ENCODE measurements around the gene CLDN11.

The CLDN11 gene

GRCh38 chr3:170386468-170386867 lies 32.2 kb upstream of the CLDN11 start:
- TF ChIP-seq CTCF (conservative IDR thresholded peaks at IDR 0.05; ENCODE audit: low read depth, low read length): no peak
- Histone ChIP-seq H2AFZ (ENCODE audit: low read depth) (no peak overlapping the region), H3K27me3 (ENCODE audit: insufficient read depth, low read depth) (no peaks in the 10 kb centered on the region), H4K20me1 (ENCODE audit: insufficient read depth) (no peaks in the 10 kb centered on the region), H3K4me1 (ENCODE audit: low read depth, poor library complexity, severe bottlenecking) (peaks cover 4% of the 10 kb centered on the region), H3K79me2 (ENCODE audit: insufficient read depth, low read depth) (no peaks in the 10 kb centered on the region), H3K9ac (no peak overlapping the region), H3K4me3 (IDR thresholded peaks at IDR 0.05; ENCODE audit: insufficient read depth, low read depth, low read length) (no peak overlapping the region), H3K36me3 (ENCODE audit: insufficient read depth) (no peaks in the 10 kb centered on the region; the same call in 1 of the 2 replicates), H3K27ac (no peak overlapping the region), H3K4me2 (no peak overlapping the region)

GRCh38 chr3:170387950-170388349 lies 30.7 kb upstream of the CLDN11 start:
- no peaks in the 10 kb centered on the region for H3K79me2 ChIP-seq (ENCODE audit: insufficient read depth, low read depth)
- H3K4me2 ChIP-seq: no peak overlapping the region
- H3K4me1 ChIP-seq (ENCODE audit: low read depth, poor library complexity, severe bottlenecking): no peaks in the 10 kb centered on the region
- H3K27me3 ChIP-seq (ENCODE audit: insufficient read depth, low read depth): no peaks in the 10 kb centered on the region
- H3K9ac ChIP-seq: no peak overlapping the region
- no peak overlapping the region for H3K27ac ChIP-seq
- no peaks in the 10 kb centered on the region for H4K20me1 ChIP-seq (ENCODE audit: insufficient read depth)
- no peak overlapping the region for H2AFZ ChIP-seq (ENCODE audit: low read depth)
- H3K4me3 ChIP-seq (IDR thresholded peaks at IDR 0.05; ENCODE audit: insufficient read depth, low read depth, low read length): no peak overlapping the region
- no peak; the same call in 1 of the 2 replicates for TF ChIP-seq CTCF (conservative IDR thresholded peaks at IDR 0.05; ENCODE audit: low read depth, low read length)
- H3K36me3 ChIP-seq (ENCODE audit: insufficient read depth): no peaks in the 10 kb centered on the region

- H3K79me2 ChIP-seq (ENCODE audit: insufficient read depth, low read depth): no peaks in the 10 kb centered on the region
Measured at GRCh38 chr3:170391108-170391507, 27.6 kb upstream of the CLDN11 start.

GRCh38 chr3:170397685-170398084 lies 21.0 kb upstream of the CLDN11 start:
- TF ChIP-seq CTCF (conservative IDR thresholded peaks at IDR 0.05; ENCODE audit: low read depth, low read length): no peak
- H2AFZ ChIP-seq (ENCODE audit: low read depth): no peak overlapping the region
- no peak overlapping the region for H3K9ac ChIP-seq
- H3K4me1 ChIP-seq (ENCODE audit: low read depth, poor library complexity, severe bottlenecking): no peaks in the 10 kb centered on the region
- no peaks in the 10 kb centered on the region for H3K79me2 ChIP-seq (ENCODE audit: insufficient read depth, low read depth)
- no peak overlapping the region for H3K27ac ChIP-seq
- H3K4me3 ChIP-seq (IDR thresholded peaks at IDR 0.05; ENCODE audit: insufficient read depth, low read depth, low read length): no peak overlapping the region
- no peaks in the 10 kb centered on the region for H4K20me1 ChIP-seq (ENCODE audit: insufficient read depth)
- no peak overlapping the region for H3K4me2 ChIP-seq
- H3K36me3 ChIP-seq (ENCODE audit: insufficient read depth): no peaks in the 10 kb centered on the region
- no peaks in the 10 kb centered on the region for H3K27me3 ChIP-seq (ENCODE audit: insufficient read depth, low read depth)

More at GRCh38 chr3:170391108-170391507, 27.6 kb upstream of the CLDN11 start:
- no peaks in the 10 kb centered on the region for H3K4me1 ChIP-seq (ENCODE audit: low read depth, poor library complexity, severe bottlenecking)
- no peak for TF ChIP-seq CTCF (conservative IDR thresholded peaks at IDR 0.05; ENCODE audit: low read depth, low read length)
- no peaks in the 10 kb centered on the region for H3K27me3 ChIP-seq (ENCODE audit: insufficient read depth, low read depth)
- no peak overlapping the region for H3K9ac ChIP-seq
- no peaks in the 10 kb centered on the region for H4K20me1 ChIP-seq (ENCODE audit: insufficient read depth)
- H3K36me3 ChIP-seq (ENCODE audit: insufficient read depth): no peaks in the 10 kb centered on the region
- H3K4me2 ChIP-seq: no peak overlapping the region
- no peak overlapping the region for H2AFZ ChIP-seq (ENCODE audit: low read depth)
- H3K27ac ChIP-seq: no peak overlapping the region
- no peak overlapping the region for H3K4me3 ChIP-seq (IDR thresholded peaks at IDR 0.05; ENCODE audit: insufficient read depth, low read depth, low read length)

Measured in KMS-11 (cell line).